Colonic mucosa (tissue), 4 donors: Measurements from ENCODE around the gene UBXN6. TPM values are rescaled to one million over a fixed set of nuclear protein-coding genes. Genes with fewer than 3 reads are reported as not detected.
A peak's percentile ranks its signal among the peaks of the same experiment; 100 is the strongest.

Experiments used
- DNase-seq: peaks from one replicate; pipeline ENCODE4 v3.0.0-alpha.2; 2020
- H3K27ac ChIP-seq: fragments of 200-600 bp; one replicate; pipeline ENCODE4 v1.8.0; 2021
- H3K27me3 ChIP-seq: fragments of 200-600 bp; one replicate; pipeline ENCODE4 v1.8.0; 2021
- H3K36me3 ChIP-seq: fragments of 200-600 bp; one replicate; pipeline ENCODE4 v1.8.0; 2021
- H3K4me1 ChIP-seq: fragments of 200-600 bp; one replicate; pipeline ENCODE4 v1.8.0; 2021; ENCODE audit warnings: mild to moderate bottlenecking
- H3K4me3 ChIP-seq: fragments of 200-600 bp; one replicate; pipeline ENCODE4 v1.8.0; 2021
- H3K9ac ChIP-seq, 2 donors: one replicate each; pipeline ENCODE4 v1.7.0; 2013; ENCODE audit warnings: control low read depth in 2 of 2, low read depth in 2 of 2, low read length in 2 of 2
- H3K9me3 ChIP-seq: fragments of 200-600 bp; one replicate; pipeline ENCODE4 v1.8.0; 2021
- CTCF ChIP-seq: fragments of 200-600 bp; IDR thresholded peaks from one replicate; pipeline ENCODE4 v1.8.0; 2022; ENCODE audit warnings: antibody characterized with exemption, mild to moderate bottlenecking
- intact Hi-C: fragments of 100-400 bp; cut with DNase I; formaldehyde crosslinking; loops from one replicate; pipeline ENCODE4 v1.14.1; 2022
- total RNA-seq, 2 donors: library from RNA; stranded (reverse); fragmentation: NEBNext Ultra II Directional in 1 of 2; extraction: Animal tissue kit (Norgen Biotek cat#: 25700) in 1 of 2; gene quantifications; one replicate each; pipeline ENCODE4 v1.2.1, GENCODE V29; 2021
- donor health status: healthy.
- donor health status: DM: no; HTN: no; CAD: no.
- donor health status: DM: no; HTN: no; CAD: no.

The UBXN6 gene
- total RNA-seq, 2 donors from 2014 or later: 84.9 to 96.7 TPM

GRCh38 chr19:4456843-4457653 lies 546 bp downstream of the UBXN6 start:
- intact Hi-C loops: loop anchor here (10.0 kb wide), 1 partner anchor 52 kb away; the partner anchor contains the start of genes CHAF1A and SH3GL1
- no peak for TF ChIP-seq CTCF

GRCh38 chr19:4456476-4456842 lies 1.1 kb downstream of the UBXN6 start:
- Histone ChIP-seq H3K27ac (peak overlapping the region; percentile 69), H3K4me1 (peaks cover 6% of the 10 kb centered on the region), H3K9me3 (no peaks in the 10 kb centered on the region), H3K27me3 (no peaks in the 10 kb centered on the region), H3K36me3 (peaks cover 15% of the 10 kb centered on the region), H3K9ac (peak overlapping the region; percentile 63 to 81), H3K4me3 (peak overlapping the region; percentile 63)
- TF ChIP-seq CTCF: no peak
- DNase-seq: peak; percentile 45
- intact Hi-C loops: loop anchor here (10.0 kb wide), 1 partner anchor 52 kb away; the partner anchor contains the start of genes CHAF1A and SH3GL1

More at GRCh38 chr19:4456843-4457653, 546 bp downstream of the UBXN6 start:
- H3K9me3 ChIP-seq: no peaks in the 10 kb centered on the region
- H3K27ac ChIP-seq: peak overlapping the region; percentile 69
- peak overlapping the region; percentile 63 for H3K4me3 ChIP-seq
- H3K4me1 ChIP-seq: peaks cover 6% of the 10 kb centered on the region
- H3K36me3 ChIP-seq: peaks cover 15% of the 10 kb centered on the region
- no peaks in the 10 kb centered on the region for H3K27me3 ChIP-seq
- H3K9ac ChIP-seq: peak overlapping the region; percentile 79 to 81
- DNase-seq: peak; percentile 47

GRCh38 chr19:4455719-4456475 lies 1.7 kb downstream of the UBXN6 start:
- no peaks in the 10 kb centered on the region for H3K27me3 ChIP-seq
- H3K9me3 ChIP-seq: no peaks in the 10 kb centered on the region
- H3K9ac ChIP-seq: peak overlapping the region; percentile 63 to 81
- H3K36me3 ChIP-seq: peaks cover 15% of the 10 kb centered on the region
- H3K27ac ChIP-seq: no peak overlapping the region
- peaks cover 6% of the 10 kb centered on the region for H3K4me1 ChIP-seq
- no peak for TF ChIP-seq CTCF
- no peak for DNase-seq
- H3K4me3 ChIP-seq: peak overlapping the region; percentile 63
- intact Hi-C loops: loop anchor here (10.0 kb wide), 1 partner anchor 51 kb away; the partner anchor contains the start of genes CHAF1A and SH3GL1

GRCh38 chr19:4454747-4455718 lies 2.6 kb downstream of the UBXN6 start:
- no peak for DNase-seq
- TF ChIP-seq CTCF: no peak
- intact Hi-C loops: loop anchor here (10.0 kb wide), 1 partner anchor 50 kb away; the partner anchor contains the start of genes CHAF1A and SH3GL1
- peaks cover 15% of the 10 kb centered on the region for H3K36me3 ChIP-seq
- no peak overlapping the region for H3K27ac ChIP-seq
- peaks cover 6% of the 10 kb centered on the region for H3K4me1 ChIP-seq
- H3K27me3 ChIP-seq: no peaks in the 10 kb centered on the region
- peak overlapping the region in 1 of 2 donors; percentile 50 for H3K9ac ChIP-seq
- no peak overlapping the region for H3K4me3 ChIP-seq
- no peaks in the 10 kb centered on the region for H3K9me3 ChIP-seq
